Heart left ventricle (tissue), 13 donors: ENCODE measurements around the gene NAPB.

Source experiments
- CTCF ChIP-seq, 12 donors: fragments of 200-600 bp; sonication (generic) in 4 of 12; IDR thresholded peaks; one replicate each; pipeline versions ENCODE4 v1.5.0 to v1.8.0; 2018 to 2022; ENCODE audit warnings: antibody characterized with exemption in 12 of 12, mild to moderate bottlenecking in 5 of 12
- POLR2A ChIP-seq, 2 donors: fragments of 450-650 bp; IDR thresholded peaks; one replicate each; pipeline ENCODE4 v1.6.1; 2017; ENCODE audit warnings: antibody characterized with exemption in 2 of 2, mild to moderate bottlenecking in 2 of 2, moderate library complexity in 2 of 2
- donor health status: ischemic (EF 13 %, LVEDD 7.1; RV severe dilation, severe dysfunction).
- donor health status: DM: no; HTN: yes; CAD: no.
- donor health status: DM: no; HTN: no; CAD: no.
- donor health status: ischemic (EF 25% LVEDD 6.9; RV normal size, moderate dysfunction).
- donor health status: ischemic (EF 25% LVEDD 5.7; RV mildly dilated, moderate dysfunction).
- donor health status: ischemic (EF 35%, LVEDD 5.7; RV mildly dilated, moderate dysfunction).
- donor health status: nonischemic (EF 11% LVEDD 7.7; RV severe dilation, severe dysfunction).
- donor health status: DM: yes; HTN: yes; CAD: no.
- donor health status: PGD.
- donor health status: ischemic (EF 29% LVEDD 5.4; RV normal size, mild dysfunction).
- donor health status: nonischemic (EF 23%, LVEDD 6.1; RV moderate dilation, normal function).

GRCh38 chr20:23444859-23445258, 23.6 kb upstream of the NAPB start:
- no peak for TF ChIP-seq CTCF (IDR thresholded peaks at IDR 0.05)
- TF ChIP-seq POLR2A (IDR thresholded peaks at IDR 0.05) = no peak
